CD14-positive monocyte (primary cell): ENCODE data around the gene KCNN3. TPM values are rescaled to one million over a fixed set of nuclear protein-coding genes. Genes with fewer than 3 reads are reported as not detected.

Experiments
- DNase-seq, 3 donors: peaks; one replicate each; pipeline ENCODE4 v3.0.0-alpha.2; 2011 to 2022
- H2AFZ ChIP-seq: 2 replicates; pipeline ENCODE4 v1.6.0; 2012; ENCODE audit warnings: mild to moderate bottlenecking, low read depth, low read length, inconsistent platforms; ENCODE audit not compliant: insufficient read depth, poor library complexity, severe bottlenecking
- H3K27ac ChIP-seq, 2 donors: 1 replicate in 1 of 2; 2 replicates in 1 of 2; pipeline ENCODE4 v1.5.1; 2012 to 2013; ENCODE audit warnings: low read length in 2 of 2, control low read depth in 1 of 2, inconsistent platforms in 1 of 2, low read depth in 1 of 2, mild to moderate bottlenecking in 1 of 2
- H3K27me3 ChIP-seq, 2 donors: one replicate each; pipeline versions ENCODE4 v1.6.0 to v1.6.1; 2011 to 2013; ENCODE audit warnings: low read length in 2 of 2; ENCODE audit not compliant: control insufficient read depth in 2 of 2, insufficient read depth in 2 of 2
- H3K36me3 ChIP-seq, 2 donors: replicated peaks in 1 of 2; 1 replicate in 1 of 2; 2 replicates in 1 of 2; pipeline versions ENCODE4 v1.5.1 to v1.6.1; 2012 to 2013; ENCODE audit warnings: low read length in 2 of 2, control low read depth in 1 of 2, inconsistent platforms in 1 of 2, mild to moderate bottlenecking in 1 of 2; ENCODE audit not compliant: insufficient read depth in 2 of 2, control insufficient read depth in 1 of 2
- H3K4me1 ChIP-seq, 2 donors: 1 replicate in 1 of 2; 2 replicates in 1 of 2; pipeline versions ENCODE4 v1.5.1 to v1.6.1; 2012 to 2013; ENCODE audit warnings: low read length in 2 of 2, control low read depth in 1 of 2, inconsistent platforms in 1 of 2, mild to moderate bottlenecking in 1 of 2, moderate library complexity in 1 of 2; ENCODE audit not compliant: insufficient read depth in 2 of 2, control insufficient read depth in 1 of 2
- H3K4me2 ChIP-seq: replicated peaks from 2 replicates; pipeline ENCODE3; 2012; ENCODE audit warnings: low read length, moderate library complexity, mild to moderate bottlenecking; ENCODE audit not compliant: poor library complexity, severe bottlenecking; ENCODE audit errors: extremely low read depth
- H3K4me3 ChIP-seq, 3 experiments: fragments of 200-600 bp in 1 of 3; sonication (generic) in 1 of 3; replicated peaks in 1 of 3; 1 replicate in 2 of 3; 2 replicates in 1 of 3; pipeline ENCODE4 v1.5.1; 2011 to 2013; ENCODE audit warnings: low read length in 3 of 3, mild to moderate bottlenecking in 3 of 3, control low read depth in 2 of 3, low read depth in 2 of 3, inconsistent platforms in 1 of 3, moderate library complexity in 1 of 3
- H3K79me2 ChIP-seq: 2 replicates; pipeline ENCODE4 v1.6.0; 2012; ENCODE audit warnings: mild to moderate bottlenecking, control low read depth, inconsistent platforms, low read length, moderate library complexity; ENCODE audit not compliant: insufficient read depth
- H3K9ac ChIP-seq: 2 replicates; pipeline ENCODE4 v1.6.0; 2017; ENCODE audit warnings: low read length, mild to moderate bottlenecking; ENCODE audit not compliant: insufficient read depth, poor library complexity, severe bottlenecking
- H3K9me3 ChIP-seq, 2 donors: replicated peaks in 1 of 2; 1 replicate in 1 of 2; 2 replicates in 1 of 2; pipeline versions ENCODE4 v1.5.1 to v1.6.1; 2012 to 2013; ENCODE audit warnings: low read length in 2 of 2, control low read depth in 1 of 2; ENCODE audit not compliant: control insufficient read depth in 1 of 2, insufficient read depth in 1 of 2
- H4K20me1 ChIP-seq: 2 replicates; pipeline ENCODE4 v1.6.0; 2012; ENCODE audit warnings: mild to moderate bottlenecking, low read length, control low read depth, moderate library complexity; ENCODE audit not compliant: insufficient read depth
- H3K27ac Mint-ChIP-seq, 7 donors: one replicate each; pipeline ENCODE4 v1.8.0; 2020; ENCODE audit warnings: mild to moderate bottlenecking in 7 of 7, mixed read lengths in 7 of 7, moderate library complexity in 6 of 7, inconsistent platforms in 2 of 7
- H3K27me3 Mint-ChIP-seq, 3 donors: one replicate each; pipeline ENCODE4 v1.8.0; 2021 to 2022; ENCODE audit warnings: low read depth in 3 of 3, mild to moderate bottlenecking in 3 of 3, mixed read lengths in 3 of 3, moderate library complexity in 3 of 3, inconsistent platforms in 1 of 3
- H3K36me3 Mint-ChIP-seq, 2 donors: one replicate each; pipeline ENCODE4 v1.8.0; 2020; ENCODE audit warnings: mixed read lengths in 2 of 2, inconsistent platforms in 1 of 2, mild to moderate bottlenecking in 1 of 2
- H3K4me1 Mint-ChIP-seq: one replicate; pipeline ENCODE4 v1.8.0; 2020; ENCODE audit warnings: mild to moderate bottlenecking, mixed read lengths
- H3K4me3 Mint-ChIP-seq, 2 donors: one replicate each; pipeline ENCODE4 v1.8.0; 2020; ENCODE audit warnings: mild to moderate bottlenecking in 2 of 2, mixed read lengths in 2 of 2, moderate library complexity in 1 of 2
- H3K9me3 Mint-ChIP-seq, 7 donors: one replicate each; pipeline ENCODE4 v1.8.0; 2020 to 2022; ENCODE audit warnings: mixed read lengths in 7 of 7, mild to moderate bottlenecking in 6 of 7, moderate library complexity in 6 of 7, inconsistent platforms in 2 of 7
- CTCF ChIP-seq: fragments of 200-600 bp; IDR thresholded peaks from one replicate; pipeline ENCODE4 v1.8.0; 2022; ENCODE audit warnings: antibody characterized with exemption, mild to moderate bottlenecking
- WGBS: methylation state at CpG from one replicate; pipeline ENCODE4 v1.1.5; 2013; ENCODE audit warnings: missing lambda C conversion rate; ENCODE audit not compliant: insufficient coverage; 5-methylcytosine and 5-hydroxymethylcytosine counted together
- intact Hi-C, 2 donors: fragments of 100-400 bp; cut with micrococcal nuclease; formaldehyde crosslinking; loops; one replicate each; pipeline versions ENCODE4 v1.15.0 to v1.15.1; 2023
- polyA plus RNA-seq, 3 donors: library from polyadenylated mRNA; depleted of rRNA in 1 of 3; unstranded in 2 of 3; stranded (reverse) in 1 of 3; fragments of 300-500 nt in 2 of 3; fragments of >200 nt in 1 of 3; fragmentation: Illumina TruSeq in 2 of 3; gene quantifications; 1 replicate in 2 of 3; 2 replicates in 1 of 3; pipeline ENCODE4 v1.2.3, GENCODE V29; 2012 to 2021

Gene KCNN3
- polyA plus RNA-seq, 3 donors: not detected

- no peak overlapping the region for H3K4me3 Mint-ChIP-seq
- H3K36me3 ChIP-seq: no peaks in the 10 kb centered on the region
- peaks cover 0 to 3% (median 0%) of the 10 kb centered on the region in 3 donors for H3K27me3 Mint-ChIP-seq
- peaks cover 5% of the 10 kb centered on the region for H3K4me1 Mint-ChIP-seq
- H4K20me1 ChIP-seq: no peaks in the 10 kb centered on the region
- no peak overlapping the region for H3K27ac Mint-ChIP-seq
- no peak overlapping the region for H3K4me2 ChIP-seq
- no peak overlapping the region for H3K9ac ChIP-seq
- H3K4me3 ChIP-seq: no peak overlapping the region
- H3K36me3 Mint-ChIP-seq: no peaks in the 10 kb centered on the region
- H3K79me2 ChIP-seq: no peaks in the 10 kb centered on the region
- DNase-seq: no peak
- WGBS: 86% methylated on average over 1 of the region's 2 CpGs
- TF ChIP-seq CTCF: no peak
- H3K27ac ChIP-seq: no peak overlapping the region
- no peaks in the 10 kb centered on the region for H3K9me3 Mint-ChIP-seq
- no peak overlapping the region for H2AFZ ChIP-seq
- no peaks in the 10 kb centered on the region for H3K27me3 ChIP-seq
- intact Hi-C loops: no loop called here
- H3K4me1 ChIP-seq: no peaks in the 10 kb centered on the region
- no peaks in the 10 kb centered on the region for H3K9me3 ChIP-seq
Measured at GRCh38 chr1:154816937-154817336, 53.1 kb downstream of the KCNN3 start.

- no peak overlapping the region for H3K9ac ChIP-seq
- H3K9me3 ChIP-seq: no peaks in the 10 kb centered on the region
- Mint-ChIP-seq H3K36me3 (no peaks in the 10 kb centered on the region), H3K9me3 (no peaks in the 10 kb centered on the region), H3K27ac (peak overlapping the region in 1 of 7 donors; percentile 37), H3K4me1 (peaks cover 5% of the 10 kb centered on the region), H3K27me3 (peaks cover 0 to 6% (median 0%) of the 10 kb centered on the region in 3 donors), H3K4me3 (no peak overlapping the region)
- H4K20me1 ChIP-seq: no peaks in the 10 kb centered on the region
- no peaks in the 10 kb centered on the region for H3K4me1 ChIP-seq
- H3K36me3 ChIP-seq: no peaks in the 10 kb centered on the region
- H3K79me2 ChIP-seq: no peaks in the 10 kb centered on the region
- no peak overlapping the region for H3K27ac ChIP-seq
- no peak overlapping the region for H3K4me3 ChIP-seq
- no peaks in the 10 kb centered on the region for H3K27me3 ChIP-seq
- DNase-seq: no peak
- WGBS: 74% methylated on average over 5 of the region's 6 CpGs
- no peak overlapping the region for H2AFZ ChIP-seq
- no peak for TF ChIP-seq CTCF
- H3K4me2 ChIP-seq: no peak overlapping the region
- intact Hi-C loops: no loop called here
Measured at GRCh38 chr1:154816369-154816768, 53.7 kb downstream of the KCNN3 start.
